Skin of body (tissue), 2 donors: ENCODE results near the gene PDHX. TPM values are rescaled to one million over a fixed set of nuclear protein-coding genes. Genes with fewer than 3 reads are reported as not detected.
A peak's percentile ranks its signal among the peaks of the same experiment; 100 is the strongest.

Source experiments
- DNase-seq: peaks from one replicate; lab custom pipeline; 2025; lab: John Stamatoyannopoulos, UW
- total RNA-seq: library from RNA; depleted of rRNA; stranded (reverse); fragments of >200 nt; gene quantifications from one replicate; pipeline ENCODE4 v1.2.3, GENCODE V29; 2014

The PDHX gene
- total RNA-seq, 1 donor from 2014 or later = 27.9 TPM

GRCh38 chr11:34988294-34989255 lies 72.2 kb downstream of the PDHX start:
- no peak for DNase-seq

GRCh38 chr11:34990916-34991315 lies 74.5 kb downstream of the PDHX start:
- no peak for DNase-seq

GRCh38 chr11:34994854-34995253 lies 78.4 kb downstream of the PDHX start:
- DNase-seq = no peak

- DNase-seq = no peak
These were observed 80.5 kb downstream of the PDHX start for GRCh38 chr11:34996958-34997357.

GRCh38 chr11:34997952-34998528 lies 81.6 kb downstream of the PDHX start:
- DNase-seq = no peak

- DNase-seq = no peak
These were observed 83.0 kb downstream of the PDHX start for GRCh38 chr11:34999453-34999852.

GRCh38 chr11:35003186-35003585 lies 86.8 kb downstream of the PDHX start:
- DNase-seq = no peak

GRCh38 chr11:35003658-35004057 lies 87.2 kb downstream of the PDHX start:
- DNase-seq = no peak

- DNase-seq = no peak
These were observed 88.8 kb downstream of the PDHX start for GRCh38 chr11:35005141-35005780.

GRCh38 chr11:35006389-35007128 lies 90.1 kb downstream of the PDHX start:
- DNase-seq = no peak

- no peak for DNase-seq
These were observed 90.9 kb downstream of the PDHX start for GRCh38 chr11:35007277-35007676.

GRCh38 chr11:35009191-35009943 lies 92.9 kb downstream of the PDHX start:
- DNase-seq = no peak

- peak; percentile 30 for DNase-seq
These were observed 93.5 kb downstream of the PDHX start for GRCh38 chr11:35009944-35010342.

- no peak for DNase-seq
These were observed 94.2 kb downstream of the PDHX start for GRCh38 chr11:35010654-35011053.

GRCh38 chr11:35011389-35011788 lies 95.0 kb downstream of the PDHX start:
- DNase-seq = no peak

- no peak for DNase-seq
These were observed 95.5 kb downstream of the PDHX start for GRCh38 chr11:35011944-35012343.

- no peak for DNase-seq
These were observed 96.2 kb downstream of the PDHX start for GRCh38 chr11:35012467-35013191.

- DNase-seq = peak; percentile 83
These were observed 97.3 kb downstream of the PDHX start for GRCh38 chr11:35013514-35014233.

- peak; percentile 95 for DNase-seq
These were observed 97.9 kb downstream of the PDHX start for GRCh38 chr11:35014346-35014745.
